LNCaP clone FGC (cell line): ENCODE data around the gene INPP5D.

Experiments used
- DNase-seq: peaks from one replicate; pipeline ENCODE4 v3.0.0-alpha.2; 2011; ENCODE audit warnings: low read depth
- H3K4me3 ChIP-seq: 2 replicates; pipeline ENCODE4 v1.5.1; 2011; ENCODE audit warnings: mild to moderate bottlenecking, low read depth, low read length, control low read depth
- TF ChIP-seq, protein P1 (sequence below): IDR thresholded peaks from 2 replicates; pipeline ENCODE4 v1.5.1; 2012; ENCODE audit warnings: mild to moderate bottlenecking; ENCODE audit not compliant: control insufficient read depth, insufficient read depth; ENCODE audit errors: extremely low read depth

The INPP5D gene

DNA sequence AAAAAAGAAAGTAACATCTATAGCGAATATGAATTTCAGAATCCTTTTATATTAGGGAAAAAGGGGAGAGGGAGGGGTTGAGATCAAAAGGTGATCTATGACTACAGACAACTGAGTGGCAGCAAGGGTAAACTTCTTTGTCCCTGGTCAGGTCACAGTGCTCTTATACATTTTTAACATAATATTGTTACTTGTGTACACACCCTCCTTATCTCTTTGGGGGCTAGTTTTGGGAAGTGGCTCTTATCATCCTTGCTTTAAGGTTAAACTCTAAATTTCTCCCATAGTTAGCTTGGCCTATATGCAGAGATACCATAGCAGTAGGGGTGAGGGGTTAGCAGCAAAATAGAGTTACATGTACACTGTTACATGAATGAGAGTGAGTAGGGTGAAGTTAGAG lies 159.7 kb downstream of the INPP5D start:
- no peak for DNase-seq
- no peak overlapping the region for H3K4me3 ChIP-seq
- TF ChIP-seq, protein P1, sequence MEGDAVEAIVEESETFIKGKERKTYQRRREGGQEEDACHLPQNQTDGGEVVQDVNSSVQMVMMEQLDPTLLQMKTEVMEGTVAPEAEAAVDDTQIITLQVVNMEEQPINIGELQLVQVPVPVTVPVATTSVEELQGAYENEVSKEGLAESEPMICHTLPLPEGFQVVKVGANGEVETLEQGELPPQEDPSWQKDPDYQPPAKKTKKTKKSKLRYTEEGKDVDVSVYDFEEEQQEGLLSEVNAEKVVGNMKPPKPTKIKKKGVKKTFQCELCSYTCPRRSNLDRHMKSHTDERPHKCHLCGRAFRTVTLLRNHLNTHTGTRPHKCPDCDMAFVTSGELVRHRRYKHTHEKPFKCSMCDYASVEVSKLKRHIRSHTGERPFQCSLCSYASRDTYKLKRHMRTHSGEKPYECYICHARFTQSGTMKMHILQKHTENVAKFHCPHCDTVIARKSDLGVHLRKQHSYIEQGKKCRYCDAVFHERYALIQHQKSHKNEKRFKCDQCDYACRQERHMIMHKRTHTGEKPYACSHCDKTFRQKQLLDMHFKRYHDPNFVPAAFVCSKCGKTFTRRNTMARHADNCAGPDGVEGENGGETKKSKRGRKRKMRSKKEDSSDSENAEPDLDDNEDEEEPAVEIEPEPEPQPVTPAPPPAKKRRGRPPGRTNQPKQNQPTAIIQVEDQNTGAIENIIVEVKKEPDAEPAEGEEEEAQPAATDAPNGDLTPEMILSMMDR = no peak

DNA sequence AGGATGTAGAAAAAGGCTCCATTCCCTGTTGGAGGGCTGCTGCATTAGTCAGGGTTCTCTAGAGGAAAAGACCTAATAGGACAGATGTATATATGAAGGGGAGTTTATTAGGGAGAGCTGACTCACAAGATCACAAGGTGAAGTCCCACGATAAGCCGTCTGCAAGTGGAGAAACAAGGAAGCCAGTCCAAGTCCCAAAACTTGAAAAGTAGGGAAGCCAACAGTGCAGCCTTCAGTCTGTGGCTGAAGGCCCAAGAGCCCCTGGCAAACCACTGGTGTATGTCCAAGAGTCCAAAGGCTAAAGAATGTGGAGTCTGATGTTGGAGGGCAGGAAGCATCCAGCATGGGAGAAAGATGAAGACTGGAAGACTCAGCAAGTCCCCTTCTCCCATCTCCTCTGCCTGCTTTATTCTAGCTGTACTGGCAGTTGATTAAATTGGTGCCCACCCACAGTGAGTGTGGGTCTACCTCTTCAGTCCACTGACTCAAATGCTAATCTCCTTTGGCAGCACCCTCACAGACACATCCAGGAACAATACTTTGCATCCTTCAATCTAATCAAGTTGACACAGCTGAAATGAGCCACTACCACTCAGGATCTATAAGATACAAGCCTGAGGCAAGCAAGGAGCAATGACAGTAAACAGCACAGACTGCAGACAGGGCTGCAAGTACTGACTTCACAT lies 161.4 kb downstream of the INPP5D start:
- TF ChIP-seq, protein P1 = no peak
- no peak overlapping the region for H3K4me3 ChIP-seq
- DNase-seq = no peak

DNA sequence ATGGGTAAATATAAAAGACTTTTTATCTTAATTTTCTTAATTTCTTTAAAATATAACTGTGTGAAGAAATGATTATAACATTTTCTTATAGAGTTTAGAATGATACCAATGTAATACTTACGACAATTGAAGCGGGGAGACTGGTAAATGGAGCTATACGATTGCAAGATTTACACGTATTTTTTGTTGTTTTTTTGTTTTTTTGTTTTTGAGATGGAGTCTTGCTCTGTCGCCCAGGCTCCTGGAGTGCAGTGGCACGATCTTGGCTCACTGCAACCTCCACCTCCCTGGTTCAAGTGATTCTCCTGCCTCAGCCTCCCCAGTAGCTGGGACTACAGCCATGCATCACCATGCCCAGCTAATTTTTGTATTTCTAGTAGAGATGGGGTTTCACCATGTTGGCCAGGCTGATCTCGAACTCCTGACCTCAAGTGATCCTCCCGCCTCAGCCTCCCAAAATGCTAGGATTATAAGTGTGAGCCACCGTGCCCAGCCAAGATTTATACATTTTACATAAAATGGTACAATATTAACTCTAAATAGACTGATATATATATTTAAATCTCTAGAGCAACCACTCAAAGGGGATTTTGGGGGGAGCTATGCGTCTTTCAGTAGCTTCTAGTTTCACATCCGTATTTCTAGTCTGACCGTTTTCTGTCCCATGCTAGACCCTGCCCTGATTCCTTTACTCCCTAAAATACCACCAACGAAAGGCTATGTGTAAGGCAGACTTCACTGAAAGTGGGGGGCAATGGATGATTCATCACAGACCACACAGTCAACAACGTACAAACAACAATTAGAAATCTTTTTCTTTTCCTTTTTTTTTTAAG lies 163.1 kb downstream of the INPP5D start:
- H3K4me3 ChIP-seq = no peak overlapping the region
- no peak for DNase-seq
- TF ChIP-seq, protein P1 = no peak

DNA sequence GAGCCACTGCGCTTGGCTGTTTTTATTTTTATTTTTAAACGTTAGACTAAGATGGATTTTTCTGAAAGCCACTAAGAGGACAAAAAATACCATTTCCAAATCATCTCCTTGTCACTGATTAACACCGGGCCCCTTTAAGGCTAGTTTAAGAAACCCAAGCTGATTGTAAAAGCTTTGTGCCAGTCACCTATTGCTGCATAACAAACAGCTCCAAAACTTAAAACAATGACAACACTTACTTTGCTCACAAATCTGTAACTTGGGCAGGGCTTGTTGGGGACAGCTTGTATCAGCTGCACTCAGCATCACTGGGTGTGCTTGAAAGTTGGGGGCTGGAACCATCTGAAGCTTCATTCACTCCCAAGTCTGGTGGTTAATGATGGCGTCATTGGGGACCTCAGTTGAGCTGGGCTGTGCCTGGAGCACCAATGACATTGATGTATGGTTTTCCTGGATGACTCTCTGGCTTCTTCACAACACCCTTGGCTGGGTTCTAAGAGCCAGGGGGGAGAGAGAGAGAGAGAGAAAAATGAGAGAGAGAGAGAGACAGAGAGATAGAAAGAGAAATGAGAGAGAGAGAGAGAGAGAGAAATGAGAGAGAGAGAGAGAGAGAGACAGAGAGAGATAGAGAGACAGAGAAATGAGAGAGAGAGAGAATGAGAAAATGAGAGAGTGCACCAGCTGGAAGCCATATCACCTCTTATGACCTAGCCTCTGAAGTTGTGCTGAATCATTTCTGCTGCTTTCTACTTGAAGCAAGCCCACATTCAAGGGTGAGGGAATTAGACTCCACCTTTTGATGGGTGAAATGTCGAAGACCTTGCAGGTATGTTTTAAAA lies 165.3 kb downstream of the INPP5D start:
- no peak for DNase-seq
- H3K4me3 ChIP-seq = no peak overlapping the region

DNA sequence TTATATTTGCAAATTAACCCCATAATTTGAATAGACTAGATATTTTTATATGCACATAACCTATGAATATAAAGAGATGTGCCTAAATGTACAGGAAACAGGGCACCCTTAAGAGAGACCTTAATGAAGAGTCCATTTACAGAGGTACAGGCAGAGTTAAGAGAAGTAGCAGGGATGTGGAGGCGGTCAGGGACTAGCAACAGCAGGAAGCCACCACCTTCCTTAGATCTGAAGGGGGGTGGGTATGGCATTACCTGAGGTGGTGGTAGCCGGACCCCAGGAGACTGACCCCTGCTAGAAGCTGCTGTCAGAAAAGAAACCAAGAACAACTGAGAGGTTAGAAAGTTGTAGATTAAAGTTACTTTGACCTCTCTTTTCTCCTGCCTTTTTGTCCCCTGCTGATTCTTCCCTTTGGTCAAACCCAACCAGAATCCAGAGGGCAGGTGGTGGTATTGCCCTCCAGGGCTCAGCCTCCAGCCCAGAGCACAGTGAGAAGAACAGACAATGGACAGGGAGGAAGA lies 166.4 kb downstream of the INPP5D start:
- no peak for DNase-seq
- TF ChIP-seq, protein P1 = no peak
- no peak overlapping the region for H3K4me3 ChIP-seq

More for the DNA sequence above, 165.3 kb downstream of the INPP5D start:
- TF ChIP-seq, protein P1 = no peak

DNA sequence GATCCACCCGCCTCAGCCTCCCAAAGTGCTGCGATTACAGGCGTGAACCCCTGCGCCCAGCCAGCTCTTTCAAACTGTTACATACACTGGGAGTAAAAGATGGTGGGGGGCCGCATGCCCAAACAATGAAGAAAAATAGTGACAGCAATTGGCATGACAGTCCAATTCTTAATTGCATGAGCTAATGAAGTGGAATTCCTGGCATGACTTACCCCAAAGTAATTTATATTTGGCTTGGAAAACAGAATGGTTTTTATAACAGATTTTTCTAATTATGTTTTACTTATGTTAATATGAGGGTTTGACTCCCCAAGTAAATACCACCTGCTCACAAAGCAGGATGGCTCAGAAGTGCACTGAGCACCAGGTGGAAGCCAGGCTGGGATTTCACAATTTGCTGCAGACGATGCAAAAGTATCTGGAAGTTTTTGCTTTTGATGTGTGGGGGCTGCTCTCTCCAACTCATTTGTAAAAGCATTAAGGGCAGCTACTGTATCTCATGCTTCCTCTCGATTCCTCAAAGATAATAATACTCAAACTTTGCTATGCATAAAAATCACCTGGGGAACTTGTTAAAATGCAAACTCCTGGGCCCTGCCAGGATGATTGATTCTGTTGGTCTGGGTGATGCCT lies 167.3 kb downstream of the INPP5D start:
- no peak overlapping the region for H3K4me3 ChIP-seq
- DNase-seq = no peak
- TF ChIP-seq, protein P1 = no peak
